PFSK-1 (cell line): Measurements from ENCODE around the gene F10.

Experiments
- FOXP2 ChIP-seq: optimal IDR thresholded peaks from 2 replicates; pipeline ENCODE3; 2011; ENCODE audit warnings: borderline replicate concordance, control low read depth, inconsistent platforms; ENCODE audit not compliant: insufficient read depth; ENCODE audit errors: extremely low read length, extremely low read depth
- POLR2AphosphoS5 ChIP-seq: IDR thresholded peaks from 2 replicates; pipeline ENCODE4 v1.6.1; 2012; ENCODE audit warnings: low read depth, mild to moderate bottlenecking, control low read depth, low read length, moderate library complexity
- REST ChIP-seq, 2 experiments: IDR thresholded peaks; 2 replicates each; pipeline versions ENCODE4 v1.6.1 to v1.8.0; 2011 to 2012; ENCODE audit warnings: low read depth in 2 of 2, low read length in 2 of 2, control low read depth in 1 of 2, inconsistent platforms in 1 of 2, mild to moderate bottlenecking in 1 of 2, moderate library complexity in 1 of 2; ENCODE audit not compliant: insufficient read depth in 1 of 2
- SIN3A ChIP-seq: IDR thresholded peaks from 2 replicates; pipeline ENCODE4 v1.6.1; 2012; ENCODE audit warnings: mild to moderate bottlenecking, low read length, moderate library complexity, borderline replicate concordance; ENCODE audit not compliant: insufficient read depth
- TAF1 ChIP-seq: IDR thresholded peaks from 2 replicates; pipeline ENCODE4 v1.6.1; 2012; ENCODE audit warnings: low read length, control low read depth, borderline replicate concordance; ENCODE audit not compliant: insufficient read depth

F10 gene

GRCh38 chr13:113116206-113116800, 6.3 kb upstream of the F10 start:
- no peak for TF ChIP-seq FOXP2
- no peak for TF ChIP-seq POLR2AphosphoS5
- TF ChIP-seq SIN3A = no peak
- TF ChIP-seq REST (IDR thresholded peaks at IDR 0.05; ENCODE audit: insufficient read depth in 1 of 2, low read depth in 2 of 2, low read length in 2 of 2) = no peak

GRCh38 chr13:113116871-113117271, 5.7 kb upstream of the F10 start:
- TF ChIP-seq REST (IDR thresholded peaks at IDR 0.05; ENCODE audit: insufficient read depth in 1 of 2, low read depth in 2 of 2, low read length in 2 of 2) (no peak), TAF1 (no peak), POLR2AphosphoS5 (no peak), SIN3A (no peak), FOXP2 (no peak)

GRCh38 chr13:113117335-113117872, 5.2 kb upstream of the F10 start:
- no peak for TF ChIP-seq FOXP2
- no peak for TF ChIP-seq TAF1
- TF ChIP-seq POLR2AphosphoS5 = no peak
- no peak for TF ChIP-seq SIN3A
- no peak for TF ChIP-seq REST (IDR thresholded peaks at IDR 0.05; ENCODE audit: insufficient read depth in 1 of 2, low read depth in 2 of 2, low read length in 2 of 2)

GRCh38 chr13:113117911-113118260, 4.7 kb upstream of the F10 start:
- TF ChIP-seq TAF1 = no peak

GRCh38 chr13:113118261-113119021, 4.2 kb upstream of the F10 start:
- no peak for TF ChIP-seq SIN3A
- TF ChIP-seq REST (IDR thresholded peaks at IDR 0.05; ENCODE audit: insufficient read depth in 1 of 2, low read depth in 2 of 2, low read length in 2 of 2) = no peak
- no peak for TF ChIP-seq FOXP2
- no peak for TF ChIP-seq POLR2AphosphoS5
- TF ChIP-seq TAF1 = no peak
